Activated naive CD8-positive, alpha-beta T cell treated with anti-CD3 and anti-CD28 coated beads, Interleukin-2, amount 50 U/mL, for 16 hours (primary cell): ENCODE measurements around the gene KLF17.
"Not testable (repeated sequence)": the region's sequence is repeated elsewhere in the genome, so short reads cannot be mapped to it uniquely, and the experiment has no call there.

Experiments
- DNase-seq: peaks from one replicate; pipeline ENCODE4 v3.0.0-alpha.2; 2020; ENCODE audit warnings: low read depth, low spot score

Gene KLF17

DNA sequence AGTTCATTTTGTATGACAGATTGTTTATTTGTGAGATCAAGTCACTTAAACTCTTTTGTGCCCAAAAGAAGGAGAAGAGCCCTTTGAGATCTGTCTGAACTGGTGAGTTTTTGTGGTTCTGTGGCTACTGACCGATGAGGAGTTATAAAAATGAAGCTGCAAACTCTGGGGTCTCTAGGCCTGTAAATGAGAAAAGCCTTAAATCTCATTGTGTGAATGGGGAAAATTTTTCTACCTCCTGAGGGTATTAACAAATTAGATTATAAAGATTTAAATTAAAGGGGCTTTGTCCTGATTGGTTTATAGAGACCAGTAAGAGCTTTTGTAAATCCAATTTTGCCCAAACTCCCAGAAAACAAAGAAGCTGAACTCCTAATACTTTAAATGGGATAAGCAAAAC is 9.7 kb upstream of the KLF17 start:
- DNase-seq, result no peak

DNA sequence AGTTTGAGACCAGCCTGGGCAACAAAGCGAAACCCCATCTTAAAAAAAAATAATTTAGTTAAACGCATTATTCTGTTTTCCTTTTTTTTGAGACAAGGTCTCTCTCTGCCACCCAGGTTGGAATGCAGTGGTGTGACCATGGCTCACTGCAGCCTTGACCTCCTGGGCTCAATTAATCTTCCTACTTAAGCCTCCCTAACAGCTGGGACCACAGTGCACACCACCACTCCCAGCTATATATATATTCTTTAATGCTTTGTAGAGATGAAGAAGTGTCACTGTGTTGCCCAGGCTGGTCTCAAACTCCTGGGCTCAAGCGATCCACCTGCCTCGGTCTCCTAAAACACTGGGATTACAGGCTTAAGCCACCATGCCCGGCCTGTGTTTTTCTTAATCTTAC is 7.7 kb upstream of the KLF17 start:
- no peak for DNase-seq

DNA sequence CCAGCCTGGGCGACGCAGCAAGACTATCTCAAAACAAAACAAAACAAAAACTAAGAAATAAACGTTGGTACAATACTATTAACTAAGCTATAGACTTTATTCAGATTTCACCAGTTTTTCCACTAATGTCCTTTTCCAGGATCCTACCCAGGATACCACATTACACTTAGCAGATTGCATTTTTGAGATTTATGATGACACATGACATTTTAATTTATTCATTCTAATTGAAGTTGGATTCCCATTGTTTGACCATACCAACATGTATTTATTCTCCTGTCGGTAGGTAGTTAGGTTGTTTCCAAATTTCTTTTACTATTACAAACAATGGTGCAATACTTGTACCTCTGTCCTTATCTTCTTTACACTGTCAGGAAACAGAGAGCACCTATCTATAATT is 6.8 kb upstream of the KLF17 start:
- no peak for DNase-seq

DNA sequence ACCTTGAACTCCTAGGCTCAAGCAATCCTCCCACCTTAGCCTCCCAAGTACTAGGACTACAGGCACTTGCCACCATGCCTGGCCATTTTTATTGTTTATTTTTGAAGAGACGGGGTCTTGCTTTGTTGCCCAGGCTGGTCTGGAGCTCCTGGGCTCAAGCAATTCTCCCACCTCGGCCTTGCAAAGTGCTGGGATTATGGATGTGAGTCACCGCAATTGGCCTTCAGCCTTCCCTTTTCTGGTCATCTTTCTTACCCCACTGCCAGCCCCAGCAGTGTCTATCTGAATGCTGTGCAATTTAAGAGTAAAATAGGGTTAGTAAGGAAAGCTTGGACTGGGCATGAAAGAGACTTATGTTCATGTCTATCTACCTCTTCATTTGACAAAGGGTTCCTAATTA is 6.1 kb upstream of the KLF17 start:
- DNase-seq, result no peak

- DNase-seq, result no peak
Measured at GRCh38 chr1:44113095-44113609, 5.5 kb upstream of the KLF17 start.

- no peak for DNase-seq
Measured at GRCh38 chr1:44114098-44114497, 4.5 kb upstream of the KLF17 start.

DNA sequence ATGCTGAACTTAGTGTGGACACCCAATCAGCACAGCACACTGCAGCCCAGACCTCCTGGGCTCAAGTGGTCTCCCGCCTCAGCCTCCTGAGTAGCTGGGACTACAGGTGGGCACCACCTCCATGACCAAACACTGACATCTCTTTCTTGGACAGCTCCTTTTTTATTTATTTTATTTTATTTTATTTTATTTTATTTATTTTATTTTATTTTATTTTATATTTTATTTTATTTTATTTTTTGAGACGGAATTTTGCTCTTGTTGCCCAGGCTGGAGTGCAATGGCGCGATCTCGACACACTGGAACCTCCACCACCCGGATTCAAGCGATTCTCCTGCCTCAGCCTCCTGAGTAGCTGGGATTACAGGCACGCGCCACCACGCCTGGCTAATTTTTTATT is 1.3 kb upstream of the KLF17 start:
- not testable (repeated sequence) for DNase-seq

DNA sequence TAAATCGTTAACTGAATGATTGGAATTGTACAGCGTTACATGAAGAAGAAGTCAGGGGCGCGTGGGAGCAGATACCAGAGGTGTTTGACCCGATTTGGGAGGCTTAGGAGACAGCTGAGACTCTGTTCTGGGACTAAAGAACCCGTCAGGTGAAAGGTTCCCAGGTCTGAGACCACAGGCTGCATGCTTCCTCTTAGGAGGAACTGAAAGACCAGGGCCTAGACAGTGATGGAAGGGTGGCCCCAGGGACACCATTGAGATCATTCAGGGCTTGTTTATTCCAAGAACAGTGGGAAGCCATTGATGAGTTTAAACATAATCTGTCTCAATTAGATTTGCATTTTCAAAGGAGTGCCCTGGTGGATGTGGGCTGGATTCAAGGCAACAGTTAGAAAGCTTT is 904 bp downstream of the KLF17 start:
- no peak for DNase-seq

- DNase-seq, result no peak
Measured at GRCh38 chr1:44120398-44120949, 1.9 kb downstream of the KLF17 start.

DNA sequence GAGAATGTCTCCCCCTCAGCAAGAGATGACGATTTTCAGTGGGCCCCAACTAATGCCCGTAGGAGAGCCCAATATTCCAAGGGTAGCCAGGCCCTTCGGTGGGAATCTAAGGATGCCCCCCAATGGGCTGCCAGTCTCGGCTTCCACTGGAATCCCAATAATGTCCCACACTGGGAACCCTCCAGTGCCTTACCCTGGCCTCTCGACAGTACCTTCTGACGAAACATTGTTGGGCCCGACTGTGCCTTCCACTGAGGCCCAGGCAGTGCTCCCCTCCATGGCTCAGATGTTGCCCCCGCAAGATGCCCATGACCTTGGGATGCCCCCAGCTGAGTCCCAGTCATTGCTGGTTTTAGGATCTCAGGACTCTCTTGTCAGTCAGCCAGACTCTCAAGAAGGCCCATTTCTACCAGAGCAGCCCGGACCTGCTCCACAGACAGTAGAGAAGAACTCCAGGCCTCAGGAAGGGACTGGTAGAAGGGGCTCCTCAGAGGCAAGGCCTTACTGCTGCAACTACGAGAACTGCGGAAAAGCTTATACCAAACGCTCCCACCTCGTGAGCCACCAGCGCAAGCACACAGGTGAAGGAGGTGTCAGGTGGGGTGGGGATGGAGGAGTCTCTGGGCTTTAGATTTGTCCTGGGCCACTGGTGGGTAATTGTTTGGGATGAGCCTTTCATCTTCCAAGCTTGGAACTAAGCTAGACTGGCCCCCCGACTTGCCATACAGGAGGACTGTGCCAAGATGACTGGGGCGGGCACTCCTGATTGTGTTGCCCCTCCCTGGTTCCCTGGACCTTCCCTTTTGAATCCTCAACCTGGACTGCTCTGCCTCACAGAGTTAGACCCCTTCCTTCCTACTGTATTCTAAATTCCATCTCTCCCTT is 11.2 kb downstream of the KLF17 start:
- DNase-seq, result no peak

- no peak for DNase-seq
Measured at GRCh38 chr1:44131411-44131810, 12.8 kb downstream of the KLF17 start.

- DNase-seq, result no peak
Measured at GRCh38 chr1:44134071-44134920, 15.7 kb downstream of the KLF17 start.

GRCh38 chr1:44135886-44136285 is 17.3 kb downstream of the KLF17 start:
- no peak for DNase-seq

DNA sequence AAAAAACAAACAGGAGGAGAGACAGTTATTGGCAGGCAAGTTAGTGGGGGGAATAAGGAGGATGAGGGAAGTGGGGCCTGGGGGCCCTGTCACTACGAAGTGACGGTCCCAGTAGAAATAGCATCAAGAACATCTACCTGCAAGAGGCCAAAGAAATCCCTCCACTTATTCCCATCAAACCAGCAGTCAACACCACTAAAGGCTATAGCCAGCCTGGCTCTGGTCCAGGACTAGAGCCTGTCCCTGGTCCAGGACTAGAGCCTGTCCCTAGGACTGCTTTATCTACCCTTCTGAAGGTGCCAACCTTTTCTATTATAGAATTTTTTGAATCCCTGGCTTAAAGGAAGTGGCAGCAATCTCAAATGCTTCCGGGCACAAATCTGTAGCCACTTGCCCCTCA is 19.6 kb downstream of the KLF17 start:
- no peak for DNase-seq

- not testable (repeated sequence) for DNase-seq
Measured at GRCh38 chr1:44139565-44139964, 20.9 kb downstream of the KLF17 start.

- DNase-seq, result no peak
Measured at GRCh38 chr1:44141531-44141930, 22.9 kb downstream of the KLF17 start, which contains the start of gene KLF18. TSS of gene KLF18 (minus strand) at chr1:44141631. CDS start at chr1:44141631, 0 bp downstream.

- no peak for DNase-seq
Measured at GRCh38 chr1:44144962-44145756, 26.5 kb downstream of the KLF17 start.

- no peak for DNase-seq
Measured at GRCh38 chr1:44146536-44147361, 28.1 kb downstream of the KLF17 start.

DNA sequence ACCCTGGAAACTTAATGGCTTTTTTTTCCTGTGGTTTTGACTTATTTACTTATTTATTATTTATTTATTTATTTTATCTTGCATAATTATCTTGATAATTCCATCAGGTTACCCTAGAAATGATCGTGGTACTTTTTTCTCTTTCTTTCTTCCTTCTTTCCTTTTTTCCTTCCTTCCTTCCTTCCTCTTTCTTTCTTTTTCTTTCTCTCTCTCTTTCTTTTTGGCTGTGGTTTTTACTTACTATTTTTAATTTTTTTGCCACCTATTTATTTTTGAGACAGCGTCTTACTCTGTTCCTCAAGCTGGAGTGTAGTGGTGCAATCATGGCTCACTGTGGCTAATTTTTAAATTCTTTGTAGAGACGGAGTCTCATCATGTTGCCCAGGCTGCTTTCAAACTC is 29.0 kb downstream of the KLF17 start:
- DNase-seq, result no peak

DNA sequence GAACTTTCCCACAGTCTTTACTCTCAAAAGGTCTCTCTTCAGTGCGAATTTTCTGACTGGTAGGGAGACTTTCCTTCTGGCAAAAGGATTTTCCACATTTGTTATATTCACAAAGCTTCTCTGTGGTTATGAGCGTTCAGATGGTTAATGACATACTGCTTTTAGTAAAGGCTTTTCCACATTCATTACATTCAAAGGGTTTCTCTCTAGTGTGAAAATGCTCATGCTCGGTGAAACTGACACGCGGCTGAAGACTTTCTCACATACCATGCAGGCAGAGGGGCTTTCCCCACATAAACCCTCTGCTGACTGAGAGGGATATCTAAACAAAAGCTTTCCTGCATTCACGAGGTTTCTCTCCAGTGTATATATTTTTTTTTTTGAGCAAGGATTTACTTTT is 32.7 kb downstream of the KLF17 start:
- DNase-seq, result no peak
